Type B pancreatic cell (in vitro differentiated cells): ENCODE measurements around the gene MOV10. TPM values are rescaled to one million over a fixed set of nuclear protein-coding genes. Genes with fewer than 3 reads are reported as not detected.

Experiments used
- DNase-seq: peaks from one replicate; pipeline ENCODE4 v3.0.0; 2021; ENCODE audit warnings: mixed read lengths; ENCODE audit not compliant: unreplicated experiment; ENCODE audit errors: extremely low spot score
- H3K27ac Mint-ChIP-seq: 2 replicates; pipeline ENCODE4 v1.8.0; 2021; ENCODE audit warnings: mild to moderate bottlenecking, mixed read lengths
- H3K27me3 Mint-ChIP-seq: 2 replicates; pipeline ENCODE4 v1.8.0; 2021; ENCODE audit warnings: mixed read lengths
- H3K36me3 Mint-ChIP-seq: 2 replicates; pipeline ENCODE4 v1.8.0; 2021; ENCODE audit warnings: mixed read lengths
- H3K4me1 Mint-ChIP-seq: one replicate; pipeline ENCODE4 v1.8.0; 2021; ENCODE audit warnings: mixed read lengths; ENCODE audit not compliant: unreplicated experiment
- H3K4me3 Mint-ChIP-seq: 2 replicates; pipeline ENCODE4 v1.8.0; 2021; ENCODE audit warnings: mild to moderate bottlenecking, mixed read lengths
- H3K9me3 Mint-ChIP-seq: 2 replicates; pipeline ENCODE4 v1.8.0; 2021; ENCODE audit warnings: mixed read lengths
- CTCF ChIP-seq: fragments of 200-600 bp; sonication (generic); conservative IDR thresholded peaks from 2 replicates; pipeline ENCODE4 v1.5.0; 2021; ENCODE audit warnings: antibody characterized with exemption, mild to moderate bottlenecking
- total RNA-seq: library from RNA; stranded (reverse); gene quantifications from 2 replicates; pipeline ENCODE4 v1.2.1, GENCODE V29; 2021; ENCODE audit warnings: low replicate concordance

MOV10 gene
- total RNA-seq, 1 donor from 2014 or later: 113 TPM

DNA sequence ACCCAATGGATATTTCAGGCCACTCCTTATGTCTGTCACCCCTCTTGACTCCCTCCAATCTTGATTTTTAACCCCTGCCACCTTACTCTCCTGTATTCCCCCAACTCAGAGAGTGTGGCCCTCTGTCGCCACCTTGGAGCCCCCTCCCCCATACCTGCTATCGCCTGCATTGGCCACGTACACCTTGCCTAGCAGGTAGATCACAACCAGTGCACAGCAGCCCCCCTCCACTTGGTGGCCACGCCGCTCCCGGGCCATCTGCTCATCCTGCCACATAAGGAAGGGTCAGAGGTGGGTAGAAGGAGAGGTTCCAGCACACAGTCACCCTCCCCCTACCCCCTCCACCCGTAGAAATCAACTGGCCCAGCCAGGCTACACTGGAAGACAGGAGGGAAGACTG, 37.7 kb downstream of the MOV10 start:
- Mint-ChIP-seq H3K9me3 (no peaks in the 10 kb centered on the region), H3K27me3 (peaks cover 58% of the 10 kb centered on the region), H3K27ac (no peak overlapping the region), H3K4me1 (peaks cover 14% of the 10 kb centered on the region), H3K4me3 (no peak overlapping the region), H3K36me3 (no peaks in the 10 kb centered on the region)
- TF ChIP-seq CTCF: no peak
- DNase-seq: no peak

DNA sequence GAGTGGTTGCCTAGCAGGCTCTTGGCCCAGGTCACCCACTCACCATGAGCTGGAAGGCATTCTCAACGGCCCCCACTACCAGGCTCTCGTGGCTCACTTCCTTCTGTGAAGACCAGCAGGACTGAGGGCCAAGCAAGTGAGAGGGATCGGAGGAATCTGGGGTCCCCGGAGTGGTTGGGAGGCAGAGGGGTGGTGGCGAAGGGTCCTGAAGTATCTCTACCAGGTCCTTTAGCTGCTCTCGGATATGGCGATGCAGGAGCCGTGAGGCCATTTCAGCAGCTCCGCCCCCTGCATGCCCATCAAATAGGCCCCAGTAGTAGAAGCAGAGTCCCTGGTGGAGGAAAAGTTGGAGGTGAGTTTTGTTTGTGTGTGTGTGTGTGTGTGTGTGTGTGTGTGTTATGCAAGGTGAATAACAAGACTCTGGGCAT, 38.3 kb downstream of the MOV10 start:
- Mint-ChIP-seq H3K4me3 (no peak overlapping the region), H3K4me1 (peaks cover 11% of the 10 kb centered on the region), H3K9me3 (no peaks in the 10 kb centered on the region), H3K27ac (no peak overlapping the region), H3K27me3 (peaks cover 55% of the 10 kb centered on the region), H3K36me3 (no peaks in the 10 kb centered on the region)
- no peak for TF ChIP-seq CTCF
- no peak for DNase-seq

GRCh38 chr1:112713466-112714312, 39.2 kb downstream of the MOV10 start:
- TF ChIP-seq CTCF: no peak
- peaks cover 10% of the 10 kb centered on the region for H3K4me1 Mint-ChIP-seq
- H3K4me3 Mint-ChIP-seq: peak overlapping the region; percentile 83
- no peak for DNase-seq
- H3K27ac Mint-ChIP-seq: peak overlapping the region; percentile 54
- H3K36me3 Mint-ChIP-seq: no peaks in the 10 kb centered on the region
- H3K27me3 Mint-ChIP-seq: peaks cover 57% of the 10 kb centered on the region
- no peaks in the 10 kb centered on the region for H3K9me3 Mint-ChIP-seq

DNA sequence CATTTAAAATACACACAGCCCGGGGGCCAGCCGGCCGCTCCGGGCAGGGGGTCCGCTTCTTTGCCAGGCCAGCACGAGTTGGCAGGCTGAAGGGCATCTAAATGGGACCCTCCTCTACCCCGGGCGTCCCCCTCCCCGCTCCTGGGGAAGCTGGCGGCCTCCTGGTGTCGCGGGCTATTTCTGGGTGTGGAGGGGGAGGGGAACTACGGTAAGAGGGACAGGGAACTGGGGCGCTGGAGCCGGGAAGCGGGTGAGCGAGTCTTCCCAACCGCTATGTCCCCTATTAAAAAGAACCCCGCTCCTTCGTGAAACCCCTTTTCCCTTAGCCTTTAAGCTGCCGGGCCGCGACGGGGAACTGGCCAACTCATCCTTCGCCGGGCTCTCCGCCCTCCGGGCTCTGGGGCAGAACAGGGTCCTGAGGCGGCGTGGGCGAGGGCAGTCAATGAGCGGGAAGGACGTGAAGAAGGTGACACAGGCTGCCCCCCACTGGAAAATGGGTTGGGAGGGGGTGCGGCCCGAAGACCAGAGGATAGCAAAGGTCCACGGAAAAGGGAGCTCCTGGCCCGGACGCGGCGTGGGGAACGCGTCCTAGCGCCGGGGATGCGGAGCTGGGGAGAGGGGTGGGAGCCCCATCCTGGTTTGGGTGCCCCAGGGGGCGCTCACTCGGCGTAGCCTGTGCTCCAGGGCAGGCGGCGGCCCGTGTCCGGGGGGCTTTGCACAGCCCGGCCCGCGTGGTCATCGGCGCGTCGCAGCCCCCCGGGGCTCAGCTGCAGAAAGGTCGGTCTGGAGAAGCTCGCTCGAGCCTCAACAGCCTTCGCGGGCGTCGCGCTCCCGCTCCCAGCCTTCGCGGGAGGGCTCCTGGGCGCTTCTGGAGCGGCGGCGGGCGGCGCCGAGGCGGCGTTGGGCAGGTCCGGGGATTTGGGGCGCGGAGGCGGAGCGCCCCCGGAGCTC, 40.1 kb downstream of the MOV10 start:
- peak; percentile 14 for TF ChIP-seq CTCF
- Mint-ChIP-seq H3K9me3 (no peaks in the 10 kb centered on the region), H3K4me1 (peaks cover 10% of the 10 kb centered on the region), H3K36me3 (no peaks in the 10 kb centered on the region), H3K27ac (peak overlapping the region; percentile 54), H3K4me3 (peak overlapping the region; percentile 83), H3K27me3 (peaks cover 58% of the 10 kb centered on the region)
- no peak for DNase-seq

DNA sequence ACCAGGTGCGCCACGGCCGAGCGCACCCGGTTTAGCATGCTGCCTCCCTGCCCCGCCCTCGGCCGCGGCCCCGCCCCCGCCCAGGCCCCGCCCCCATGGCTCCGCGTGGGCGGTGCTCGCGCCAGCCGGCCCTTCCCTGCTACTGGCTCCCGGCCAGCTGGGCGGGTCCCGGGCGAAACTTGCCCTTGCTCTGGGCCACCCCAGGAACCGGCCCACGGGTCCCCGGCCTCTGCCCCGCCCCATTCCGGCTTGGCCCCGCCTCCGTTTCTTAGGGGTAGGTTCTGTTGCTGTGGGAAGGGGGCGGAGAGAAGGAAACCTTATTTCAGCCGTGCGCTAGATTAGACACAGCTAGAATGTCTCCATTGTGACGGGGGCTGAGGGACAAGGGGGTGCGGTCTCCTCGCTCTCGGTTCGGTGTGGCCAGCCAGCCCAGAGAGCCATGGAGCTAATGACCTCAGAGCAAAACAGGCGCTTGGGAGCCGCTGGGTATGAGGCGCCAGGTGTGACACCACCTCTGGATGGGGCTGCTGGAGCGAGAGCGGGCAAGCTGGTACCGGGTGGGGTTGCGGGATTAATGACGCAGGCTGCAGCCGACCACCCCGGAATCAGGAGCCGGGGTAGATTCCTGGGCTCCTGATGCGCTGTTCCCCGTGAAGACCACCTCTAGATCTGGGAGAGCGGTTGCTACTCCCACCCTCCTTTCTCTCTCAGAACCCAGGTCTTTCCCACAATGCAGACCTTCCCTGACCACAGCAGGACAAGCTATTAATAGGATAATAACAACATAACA, 41.0 kb downstream of the MOV10 start, which contains the start of gene PPM1J:
TSS of gene PPM1J (minus strand) at position 69 of the 790 bp plus-strand sequence. CDS start at position 38, 31 bp downstream.
- TF ChIP-seq CTCF: no peak
- Mint-ChIP-seq H3K9me3 (no peaks in the 10 kb centered on the region), H3K4me1 (peaks cover 10% of the 10 kb centered on the region), H3K4me3 (peak within 1 kb of the TSS; percentile 91), H3K27ac (peak within 1 kb of the TSS; percentile 79), H3K27me3 (peaks cover 57% of the 10 kb centered on the region), H3K36me3 (no peaks in the 10 kb centered on the region)
- peak; percentile 98 for DNase-seq
